Suprapubic skin (tissue), 4 donors: Measurements from ENCODE around the gene LRRC8D. TPM values are rescaled to one million over a fixed set of nuclear protein-coding genes. Genes with fewer than 3 reads are reported as not detected.

Experiments
- DNase-seq, 2 donors: peaks; one replicate each; pipeline ENCODE4 v3.0.0-alpha.2; 2019; ENCODE audit warnings: low spot score in 2 of 2
- H3K27ac ChIP-seq: fragments of 200-600 bp; sonication (generic); one replicate; pipeline ENCODE4 v1.5.1; 2019
- H3K27me3 ChIP-seq: fragments of 200-600 bp; sonication (generic); one replicate; pipeline ENCODE4 v1.5.1; 2019
- H3K36me3 ChIP-seq: fragments of 200-600 bp; sonication (generic); one replicate; pipeline ENCODE4 v1.5.1; 2019
- H3K4me1 ChIP-seq: fragments of 200-600 bp; sonication (generic); one replicate; pipeline ENCODE4 v1.5.1; 2019
- H3K4me3 ChIP-seq: fragments of 200-600 bp; sonication (generic); one replicate; pipeline ENCODE4 v1.5.1; 2019; ENCODE audit warnings: mild to moderate bottlenecking
- H3K9me3 ChIP-seq: fragments of 200-600 bp; sonication (generic); one replicate; pipeline ENCODE4 v1.5.1; 2019
- EP300 ChIP-seq: sonication (generic); formaldehyde crosslinking; IDR thresholded peaks from one replicate; pipeline ENCODE4 v1.6.1; 2017; ENCODE audit warnings: antibody characterized with exemption
- POLR2A ChIP-seq, 2 donors: fragments of 450-650 bp; IDR thresholded peaks; one replicate each; pipeline ENCODE4 v1.6.1; 2017; ENCODE audit warnings: antibody characterized with exemption in 2 of 2, mild to moderate bottlenecking in 2 of 2, moderate library complexity in 2 of 2
- POLR2AphosphoS5 ChIP-seq, 3 donors: sonication (generic); formaldehyde crosslinking; IDR thresholded peaks; one replicate each; pipeline ENCODE4 v1.6.1; 2017; ENCODE audit warnings: antibody characterized with exemption in 3 of 3
- WGBS: methylation state at CpG from one replicate; pipeline ENCODE4 v1.1.5; 2018; 5-methylcytosine and 5-hydroxymethylcytosine counted together
- total RNA-seq, 4 donors: library from RNA; depleted of rRNA; stranded (reverse); fragments of >200 nt; gene quantifications; one replicate each; pipeline ENCODE4 v1.1.0, GENCODE V29; 2016
- TF ChIP-seq, protein P1 (sequence below), 2 donors: fragments of 200-600 bp in 1 of 2; fragments of 450-650 bp in 1 of 2; sonication (generic) in 1 of 2; IDR thresholded peaks; one replicate each; pipeline ENCODE4 v1.5.1; 2016 to 2019; ENCODE audit warnings: antibody characterized with exemption in 2 of 2, mild to moderate bottlenecking in 1 of 2, moderate library complexity in 1 of 2

LRRC8D gene
- total RNA-seq, 4 donors from 2014 or later: 11.7 to 24.8 (median 21.6) TPM

DNA sequence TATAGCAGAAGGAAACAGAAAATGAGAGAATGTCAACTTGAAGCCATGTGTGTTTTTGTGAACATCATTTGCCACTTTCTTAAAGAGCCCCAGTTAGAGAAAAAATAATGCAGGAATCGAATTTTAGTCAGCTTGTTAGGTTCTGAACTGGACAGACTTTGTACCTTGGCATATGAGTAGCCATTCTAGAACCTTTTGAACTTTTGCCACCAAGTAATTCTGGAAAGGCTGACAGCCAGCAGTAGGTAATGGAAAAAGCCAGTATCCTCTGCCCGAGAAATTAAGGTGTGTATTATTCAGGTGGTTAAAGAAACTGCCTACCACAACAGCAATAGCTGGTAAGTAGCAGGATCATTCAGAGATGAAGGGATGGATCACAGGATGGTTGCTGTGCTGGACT is 20.7 kb downstream of the LRRC8D start:
- no peak for TF ChIP-seq POLR2AphosphoS5 (IDR thresholded peaks at IDR 0.05)
- Histone ChIP-seq H3K9me3 (no peaks in the 10 kb centered on the region), H3K36me3 (no peaks in the 10 kb centered on the region), H3K27me3 (no peaks in the 10 kb centered on the region), H3K27ac (no peak overlapping the region), H3K4me3 (no peak overlapping the region), H3K4me1 (peaks cover 22% of the 10 kb centered on the region)
- 89% methylated on average over 2 of the region's 2 CpGs for WGBS
- DNase-seq: no peak

DNA sequence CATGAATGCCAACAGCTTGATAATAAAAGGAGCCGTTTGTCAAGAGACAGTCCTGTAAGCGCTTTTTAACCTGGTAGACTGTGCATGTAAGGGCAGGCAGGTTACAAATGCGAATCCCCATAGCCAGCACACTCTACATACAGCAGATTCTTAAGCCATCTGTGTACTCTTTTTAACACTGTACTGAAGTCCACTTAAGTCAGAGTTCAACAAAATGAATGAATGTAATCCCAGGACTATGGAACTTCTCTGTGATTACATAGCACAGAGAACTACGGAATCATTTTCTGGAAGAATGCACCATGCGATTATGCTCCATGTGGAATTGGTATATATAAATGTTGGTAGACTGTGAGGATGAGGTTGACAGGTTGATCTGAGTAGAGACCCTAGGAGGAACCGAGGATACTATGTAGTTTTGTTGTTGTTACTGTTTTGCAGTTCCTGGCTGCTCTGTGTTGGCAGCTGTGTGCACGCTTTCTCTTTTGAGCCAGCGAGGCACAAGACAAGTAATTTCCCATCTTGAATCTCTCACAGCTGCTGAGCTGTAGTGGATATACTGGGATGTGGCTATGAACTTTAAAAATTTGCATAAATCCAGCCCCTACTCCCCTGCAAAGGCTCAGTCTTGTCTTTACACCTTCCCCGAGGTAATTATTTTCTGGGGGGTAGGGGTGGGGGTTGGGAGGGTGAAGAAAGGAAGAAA is 21.9 kb downstream of the LRRC8D start:
- TF ChIP-seq POLR2A (IDR thresholded peaks at IDR 0.05): no peak
- no peak for TF ChIP-seq EP300
- peak overlapping the region; percentile 82 for H3K4me3 ChIP-seq
- H3K9me3 ChIP-seq: no peaks in the 10 kb centered on the region
- no peaks in the 10 kb centered on the region for H3K27me3 ChIP-seq
- no peak for DNase-seq
- H3K27ac ChIP-seq: peak overlapping the region; percentile 71
- peaks cover 20% of the 10 kb centered on the region for H3K4me1 ChIP-seq
- H3K36me3 ChIP-seq: no peaks in the 10 kb centered on the region
- WGBS: 24% methylated on average over 9 of the region's 9 CpGs

DNA sequence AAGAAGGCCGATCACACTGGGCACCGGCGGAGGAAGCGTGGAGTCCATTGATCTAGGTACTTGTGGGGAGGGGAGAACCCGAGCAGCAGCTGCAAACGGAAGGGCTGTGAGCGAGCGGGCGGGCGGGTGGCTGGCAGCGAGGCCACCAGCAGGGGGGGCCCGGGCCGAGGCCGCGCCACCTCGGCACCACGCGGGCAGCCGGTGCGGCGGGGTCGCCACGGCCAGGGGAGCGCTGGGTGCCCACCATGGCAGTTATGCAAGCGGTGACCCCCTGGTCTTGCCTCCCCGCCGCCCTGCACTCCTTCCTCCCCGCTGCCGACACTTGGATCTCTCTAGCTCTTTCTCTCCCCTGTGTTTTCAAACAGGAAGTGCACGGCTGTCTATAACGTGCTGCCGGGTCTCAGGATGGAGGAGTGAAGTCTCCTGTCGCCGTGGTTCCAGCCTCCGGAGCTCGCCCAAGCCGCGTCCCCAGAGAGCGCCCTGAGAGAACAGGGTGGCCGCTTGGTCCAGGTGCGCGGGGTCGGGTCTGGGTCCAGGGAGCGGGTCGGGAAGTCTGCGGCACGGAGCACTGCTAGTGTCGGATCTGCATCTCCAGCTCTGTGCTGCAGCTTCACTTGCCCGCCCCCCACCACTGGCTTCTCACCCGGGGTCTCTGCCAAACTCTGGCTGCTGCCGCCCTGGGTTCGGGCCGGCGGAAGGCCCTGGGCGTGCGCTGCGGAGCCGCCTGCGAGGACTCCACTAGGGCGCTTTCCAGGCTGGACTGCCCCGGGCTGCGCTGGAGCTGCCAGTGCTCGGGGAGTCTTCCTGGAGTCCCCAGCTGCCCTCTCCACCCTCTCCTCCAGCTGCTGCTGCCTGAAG is 22.7 kb downstream of the LRRC8D start:
- 1% methylated on average over 29 of the region's 63 CpGs for WGBS
- DNase-seq: peak; percentile 70 to 86
- peaks cover 20% of the 10 kb centered on the region for H3K4me1 ChIP-seq

DNA sequence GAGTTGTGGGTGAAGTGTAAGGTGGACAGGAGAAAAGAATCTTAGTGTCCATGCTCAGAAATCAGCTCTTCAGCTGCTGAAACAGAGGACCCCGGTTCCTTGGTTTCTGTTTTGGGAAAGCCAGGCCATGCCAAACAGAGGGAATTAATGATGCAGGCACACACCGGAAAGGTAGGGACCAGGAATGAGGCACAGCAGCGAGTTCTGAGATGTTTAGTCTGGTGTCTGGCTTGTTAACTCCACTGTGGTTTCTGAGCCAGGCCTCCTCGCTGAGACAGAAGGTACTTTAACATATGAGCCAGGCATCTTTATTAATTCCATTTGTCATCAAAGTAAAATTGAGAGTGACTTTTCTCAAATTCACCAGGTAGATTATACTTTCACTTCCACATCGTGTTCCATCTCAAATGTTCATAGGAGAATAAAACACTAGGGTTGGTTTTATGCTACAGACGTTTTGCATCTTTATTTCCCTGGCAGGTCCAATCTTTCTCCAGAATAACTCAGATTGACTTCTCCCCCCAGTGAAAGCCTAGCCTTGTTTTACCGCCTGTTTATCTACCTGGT is 23.5 kb downstream of the LRRC8D start:
- peaks cover 20% of the 10 kb centered on the region for H3K4me1 ChIP-seq
- H3K27me3 ChIP-seq: no peaks in the 10 kb centered on the region
- DNase-seq: no peak
- no peaks in the 10 kb centered on the region for H3K36me3 ChIP-seq
- TF ChIP-seq EP300 (no peak), POLR2A (IDR thresholded peaks at IDR 0.05) (no peak)
- H3K9me3 ChIP-seq: no peaks in the 10 kb centered on the region
- H3K27ac ChIP-seq: peak overlapping the region; percentile 71
- WGBS: 40% methylated on average over 7 of the region's 7 CpGs
- H3K4me3 ChIP-seq: peak overlapping the region; percentile 82

More for the DNA sequence above, 22.7 kb downstream of the LRRC8D start:
- peak overlapping the region; percentile 82 for H3K4me3 ChIP-seq
- TF ChIP-seq EP300: no peak
- TF ChIP-seq, protein P1, sequence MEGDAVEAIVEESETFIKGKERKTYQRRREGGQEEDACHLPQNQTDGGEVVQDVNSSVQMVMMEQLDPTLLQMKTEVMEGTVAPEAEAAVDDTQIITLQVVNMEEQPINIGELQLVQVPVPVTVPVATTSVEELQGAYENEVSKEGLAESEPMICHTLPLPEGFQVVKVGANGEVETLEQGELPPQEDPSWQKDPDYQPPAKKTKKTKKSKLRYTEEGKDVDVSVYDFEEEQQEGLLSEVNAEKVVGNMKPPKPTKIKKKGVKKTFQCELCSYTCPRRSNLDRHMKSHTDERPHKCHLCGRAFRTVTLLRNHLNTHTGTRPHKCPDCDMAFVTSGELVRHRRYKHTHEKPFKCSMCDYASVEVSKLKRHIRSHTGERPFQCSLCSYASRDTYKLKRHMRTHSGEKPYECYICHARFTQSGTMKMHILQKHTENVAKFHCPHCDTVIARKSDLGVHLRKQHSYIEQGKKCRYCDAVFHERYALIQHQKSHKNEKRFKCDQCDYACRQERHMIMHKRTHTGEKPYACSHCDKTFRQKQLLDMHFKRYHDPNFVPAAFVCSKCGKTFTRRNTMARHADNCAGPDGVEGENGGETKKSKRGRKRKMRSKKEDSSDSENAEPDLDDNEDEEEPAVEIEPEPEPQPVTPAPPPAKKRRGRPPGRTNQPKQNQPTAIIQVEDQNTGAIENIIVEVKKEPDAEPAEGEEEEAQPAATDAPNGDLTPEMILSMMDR (IDR thresholded peaks at IDR 0.05): peak; percentile 28 to 82
- H3K9me3 ChIP-seq: no peaks in the 10 kb centered on the region
- H3K27ac ChIP-seq: peak overlapping the region; percentile 71
- no peaks in the 10 kb centered on the region for H3K36me3 ChIP-seq
- H3K27me3 ChIP-seq: no peaks in the 10 kb centered on the region

DNA sequence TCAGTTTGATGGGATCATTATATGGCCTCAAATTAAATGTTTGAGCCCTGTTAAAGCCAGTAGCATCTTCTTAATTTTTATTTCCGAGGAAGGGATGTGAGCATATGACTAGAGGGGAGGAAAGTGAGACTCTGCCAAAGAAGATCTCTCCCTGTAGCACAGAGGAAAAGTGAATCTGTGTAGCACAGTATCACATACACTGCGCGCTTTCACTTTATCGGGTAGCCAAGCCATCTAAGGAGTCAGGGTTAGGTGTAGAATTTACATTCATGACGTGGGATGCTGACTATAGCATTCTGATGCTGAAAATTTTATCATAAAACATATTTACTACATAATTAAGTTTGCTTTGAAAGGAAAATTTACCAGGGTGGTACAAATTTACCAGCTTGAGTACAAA is 24.0 kb downstream of the LRRC8D start:
- H3K4me1 ChIP-seq: peaks cover 20% of the 10 kb centered on the region
- H3K27me3 ChIP-seq: no peaks in the 10 kb centered on the region
- 92% methylated on average over 5 of the region's 5 CpGs for WGBS
- no peak overlapping the region for H3K4me3 ChIP-seq
- no peak overlapping the region for H3K27ac ChIP-seq
- no peaks in the 10 kb centered on the region for H3K9me3 ChIP-seq
- no peak for DNase-seq
- TF ChIP-seq EP300 (no peak), POLR2A (IDR thresholded peaks at IDR 0.05) (no peak), POLR2AphosphoS5 (IDR thresholded peaks at IDR 0.05) (no peak)
- TF ChIP-seq, protein P1 (IDR thresholded peaks at IDR 0.05): no peak
- no peaks in the 10 kb centered on the region for H3K36me3 ChIP-seq

DNA sequence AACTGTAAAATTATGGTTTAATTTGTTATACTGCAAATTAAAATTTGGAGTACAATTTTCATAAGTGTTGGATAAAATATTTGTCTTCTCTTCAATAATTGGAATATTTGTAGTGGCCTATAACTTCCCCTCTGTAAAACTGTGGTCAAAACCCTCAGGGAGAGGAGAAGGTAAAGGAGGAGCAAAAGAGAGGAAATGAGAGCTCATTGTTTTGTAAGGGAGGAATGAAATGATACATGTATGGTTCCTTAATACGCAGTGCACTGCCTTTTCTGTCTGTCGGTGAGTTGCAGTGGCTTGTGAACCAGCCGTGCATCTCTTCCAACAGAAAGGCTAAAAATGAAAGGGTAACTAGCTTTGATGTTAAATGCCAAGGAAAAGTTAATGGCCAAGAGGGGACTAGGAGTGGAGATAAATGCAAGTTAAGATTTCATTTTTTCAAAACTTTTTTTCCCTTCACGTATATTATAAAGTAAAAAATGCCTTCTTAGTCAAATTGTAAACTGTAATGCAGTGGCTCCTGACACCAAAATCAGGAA is 26.4 kb downstream of the LRRC8D start:
- H3K27ac ChIP-seq: no peak overlapping the region
- 65% methylated on average over 4 of the region's 4 CpGs for WGBS
- no peaks in the 10 kb centered on the region for H3K36me3 ChIP-seq
- TF ChIP-seq POLR2AphosphoS5 (IDR thresholded peaks at IDR 0.05) (no peak), EP300 (no peak)
- peaks cover 18% of the 10 kb centered on the region for H3K4me1 ChIP-seq
- DNase-seq: no peak
- H3K4me3 ChIP-seq: no peak overlapping the region
- no peaks in the 10 kb centered on the region for H3K27me3 ChIP-seq
- no peaks in the 10 kb centered on the region for H3K9me3 ChIP-seq
